ENCODE measurements around the gene GNG7.
A peak's percentile ranks its signal among the peaks of the same experiment; 100 is the strongest.
"Not testable (repeated sequence)": the region's sequence is repeated elsewhere in the genome, so short reads cannot be mapped to it uniquely, and the experiment has no call there.

GNG7 gene

DNA sequence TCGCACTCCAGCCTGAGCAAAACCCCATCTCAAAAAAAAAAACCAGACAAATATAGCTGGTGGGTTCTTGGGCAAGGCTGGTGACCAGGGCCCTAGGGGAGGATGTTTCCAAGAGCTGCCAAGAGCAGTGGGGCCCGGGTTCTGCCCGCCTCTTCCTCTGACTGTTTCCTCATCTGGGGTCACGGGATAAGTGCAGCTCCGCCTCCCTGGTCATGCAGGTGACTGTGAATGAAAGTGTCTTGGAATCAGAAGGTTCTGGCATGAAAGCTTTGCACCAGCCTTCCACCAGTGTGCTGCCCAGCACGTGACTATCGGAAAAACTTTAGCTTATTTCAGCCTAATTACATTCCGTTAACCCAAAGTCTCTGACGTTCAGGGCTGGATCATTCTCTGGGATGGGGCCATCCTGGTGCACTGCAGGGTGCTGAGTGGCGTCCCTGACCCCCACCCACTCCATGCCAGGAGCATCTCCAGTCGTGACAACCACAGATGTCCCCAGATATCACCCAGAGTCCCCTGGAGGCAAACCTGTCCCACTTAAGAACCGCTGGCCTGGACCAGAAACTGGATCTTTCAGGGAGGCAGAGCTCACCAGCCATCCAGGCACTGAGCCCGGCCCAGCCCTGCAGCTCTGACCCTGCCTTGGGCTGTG lies 85.6 kb downstream of the GNG7 start:
- no peak for DNase-seq

DNA sequence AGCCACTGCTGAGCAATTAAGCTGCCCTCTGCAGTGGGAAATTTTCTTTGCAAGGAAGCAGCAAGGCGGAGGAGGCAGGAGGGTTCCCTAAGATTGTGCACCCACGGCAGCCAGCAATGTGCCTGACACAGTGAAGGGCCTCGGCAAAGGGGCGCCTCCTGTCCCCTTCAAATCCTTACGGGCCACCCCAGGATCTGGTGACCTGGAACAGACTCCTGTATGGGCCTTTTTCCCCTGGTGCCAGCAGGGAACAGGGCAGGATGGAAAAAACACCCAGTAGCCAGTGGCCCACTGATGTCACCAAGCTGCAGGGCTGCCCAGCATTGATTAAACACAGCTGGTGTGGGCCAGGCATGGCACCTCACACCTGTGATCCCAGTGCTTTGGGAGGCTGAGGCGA lies 86.7 kb downstream of the GNG7 start:
- DNase-seq = no peak

DNA sequence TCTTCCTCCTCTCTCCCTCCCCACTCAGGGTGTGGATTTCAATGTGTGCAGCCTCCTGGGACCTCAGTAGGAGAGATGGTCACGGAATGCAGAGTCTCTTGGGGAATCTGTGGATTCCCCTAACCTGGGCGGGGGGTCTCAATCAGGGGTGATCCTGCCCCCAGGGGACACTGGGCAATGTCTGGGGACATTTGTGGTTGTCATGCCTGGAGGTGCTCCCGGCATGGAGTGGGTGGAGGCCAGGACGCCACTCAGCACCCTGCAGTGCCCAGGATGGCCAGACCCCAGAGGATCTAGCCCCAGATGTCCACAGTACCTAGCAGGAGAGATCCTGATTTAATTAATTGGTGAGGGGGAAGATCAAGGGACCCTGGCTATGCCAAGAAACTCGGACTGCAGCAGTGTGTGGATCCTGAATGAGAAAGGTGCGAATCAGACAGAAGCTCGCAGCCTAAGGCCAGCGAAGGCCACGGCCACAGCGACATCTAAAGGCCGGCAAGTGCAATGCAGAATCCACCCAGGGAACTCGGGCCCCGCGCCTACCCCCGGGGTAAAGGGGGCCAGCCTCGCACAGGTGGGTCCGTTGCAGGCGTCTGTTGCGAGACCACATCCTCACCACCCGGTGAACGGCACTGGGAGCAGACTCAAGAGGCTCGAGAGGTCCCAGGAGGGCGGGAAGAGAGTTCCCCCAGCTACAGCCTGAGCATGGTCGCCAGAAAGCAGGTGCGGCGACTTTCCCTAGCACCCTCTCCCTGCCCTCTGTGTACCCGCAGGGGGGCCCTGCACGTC lies 88.8 kb downstream of the GNG7 start:
- DNase-seq = peak; percentile 50

DNA sequence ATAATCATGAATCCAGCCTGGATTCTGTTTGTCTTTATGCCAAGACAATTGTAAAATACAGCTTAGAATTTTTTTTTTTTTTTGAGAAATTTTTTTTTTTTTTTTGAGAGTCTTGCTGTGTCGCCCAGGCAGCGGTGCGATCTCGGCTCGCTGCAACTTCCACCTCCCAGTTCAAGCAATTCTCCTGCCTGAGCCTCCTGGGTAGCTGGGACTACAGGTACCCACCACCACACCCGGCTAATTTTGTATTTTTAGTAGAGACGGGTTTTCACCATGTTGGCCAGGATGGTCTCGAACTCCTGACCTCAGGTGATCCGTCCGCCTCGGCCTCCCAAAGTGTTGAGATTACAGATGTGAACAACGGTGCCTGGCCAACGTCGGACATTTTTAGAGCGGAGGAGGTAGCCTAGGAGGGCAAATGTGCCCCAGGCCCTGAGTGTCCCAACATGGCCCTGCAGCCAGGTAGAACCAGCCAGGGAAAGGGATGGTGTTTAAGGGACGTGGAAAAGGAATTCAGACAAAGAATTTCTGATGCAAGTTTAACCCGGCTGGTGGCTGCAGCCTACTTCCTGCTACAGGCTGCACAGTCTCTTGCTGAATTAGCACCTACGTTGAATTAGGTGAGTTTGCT lies 89.8 kb downstream of the GNG7 start:
- no peak for DNase-seq

DNA sequence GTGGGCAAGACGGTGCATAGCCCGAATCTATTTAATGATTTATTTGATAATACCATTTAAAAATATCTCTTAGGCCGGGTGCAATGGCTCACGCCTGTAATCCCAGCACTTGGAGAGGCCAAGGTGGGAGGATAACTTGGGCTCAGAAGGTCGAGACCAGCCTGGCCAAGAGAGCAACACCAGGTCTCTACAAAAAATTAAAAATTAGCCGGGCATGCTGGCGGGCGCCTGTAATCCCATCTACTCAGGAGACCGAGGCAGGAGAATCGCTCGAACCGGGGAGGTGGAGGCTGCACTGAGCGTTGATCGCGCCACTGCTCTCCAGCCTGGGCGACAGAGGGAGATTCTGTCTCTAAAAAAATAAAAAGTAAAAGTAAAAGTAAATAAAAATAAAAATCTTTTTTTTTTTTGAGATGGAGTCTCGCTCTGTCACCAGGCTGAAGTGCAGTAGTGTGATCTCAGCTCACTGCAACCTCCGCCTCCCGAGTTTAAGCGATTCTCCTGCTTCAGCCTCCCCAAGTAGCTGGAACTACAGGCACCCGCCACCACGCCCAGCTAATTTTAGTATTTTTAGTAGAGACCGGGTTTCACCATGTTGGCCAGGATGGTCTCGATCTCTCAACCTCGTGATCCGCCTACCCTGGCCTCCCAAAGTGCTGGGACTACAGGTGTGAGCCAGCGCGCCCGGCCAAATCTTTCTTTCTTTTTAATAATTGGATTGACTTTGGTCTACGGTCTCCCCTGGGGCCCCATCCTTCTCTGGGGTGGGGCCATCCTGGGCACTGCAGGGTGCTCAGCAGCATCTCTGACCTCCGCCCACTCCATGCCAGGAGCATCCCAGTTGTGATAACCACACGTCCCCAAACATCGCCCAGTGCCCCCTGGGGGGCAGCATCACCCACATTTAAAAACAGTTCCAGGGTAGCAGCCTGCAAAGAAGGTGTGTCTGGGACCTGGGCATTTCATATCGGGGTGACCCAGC lies 90.7 kb downstream of the GNG7 start:
- no peak for DNase-seq

DNA sequence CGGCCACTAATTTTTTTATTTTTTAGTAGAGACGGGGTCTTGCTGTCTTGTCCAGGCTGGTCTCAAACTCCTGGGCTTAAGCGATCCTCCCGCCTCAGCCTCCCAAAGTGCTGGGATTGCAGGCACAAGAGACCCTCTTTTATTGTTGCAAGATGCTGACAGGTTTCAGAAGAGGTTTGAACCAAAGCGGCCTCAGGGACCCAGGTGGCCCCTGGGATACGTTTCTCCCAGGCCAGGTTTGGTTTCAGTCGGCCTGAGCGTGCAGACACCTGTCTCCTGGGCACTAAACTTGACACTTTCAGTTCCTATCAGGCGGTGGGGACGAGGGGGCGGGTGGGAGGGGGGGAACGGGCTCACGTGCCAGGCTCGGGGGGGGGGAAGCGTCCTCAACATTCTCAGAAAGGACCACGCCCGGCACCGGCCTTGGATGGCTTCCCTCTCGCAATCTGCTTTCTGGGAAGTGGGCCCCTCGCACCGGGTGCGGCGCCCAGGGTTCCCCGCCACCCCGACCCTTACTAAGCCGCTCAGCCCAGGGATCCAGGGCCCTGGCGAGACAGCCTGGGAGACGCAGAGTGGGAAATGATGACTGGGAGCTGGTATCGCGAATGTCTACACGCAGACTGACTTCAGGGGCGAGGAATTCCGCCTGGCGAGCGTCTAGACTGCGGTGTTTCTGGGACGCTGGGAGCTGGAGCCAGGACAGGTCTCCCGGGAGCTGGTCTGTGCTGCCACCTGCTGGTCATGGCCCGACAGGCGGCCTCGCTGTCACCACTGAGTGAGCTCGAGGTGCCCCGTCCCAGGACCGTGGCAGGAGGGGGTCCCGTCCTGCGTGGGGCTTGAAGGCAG lies 91.6 kb downstream of the GNG7 start:
- DNase-seq = peak; percentile 79

DNA sequence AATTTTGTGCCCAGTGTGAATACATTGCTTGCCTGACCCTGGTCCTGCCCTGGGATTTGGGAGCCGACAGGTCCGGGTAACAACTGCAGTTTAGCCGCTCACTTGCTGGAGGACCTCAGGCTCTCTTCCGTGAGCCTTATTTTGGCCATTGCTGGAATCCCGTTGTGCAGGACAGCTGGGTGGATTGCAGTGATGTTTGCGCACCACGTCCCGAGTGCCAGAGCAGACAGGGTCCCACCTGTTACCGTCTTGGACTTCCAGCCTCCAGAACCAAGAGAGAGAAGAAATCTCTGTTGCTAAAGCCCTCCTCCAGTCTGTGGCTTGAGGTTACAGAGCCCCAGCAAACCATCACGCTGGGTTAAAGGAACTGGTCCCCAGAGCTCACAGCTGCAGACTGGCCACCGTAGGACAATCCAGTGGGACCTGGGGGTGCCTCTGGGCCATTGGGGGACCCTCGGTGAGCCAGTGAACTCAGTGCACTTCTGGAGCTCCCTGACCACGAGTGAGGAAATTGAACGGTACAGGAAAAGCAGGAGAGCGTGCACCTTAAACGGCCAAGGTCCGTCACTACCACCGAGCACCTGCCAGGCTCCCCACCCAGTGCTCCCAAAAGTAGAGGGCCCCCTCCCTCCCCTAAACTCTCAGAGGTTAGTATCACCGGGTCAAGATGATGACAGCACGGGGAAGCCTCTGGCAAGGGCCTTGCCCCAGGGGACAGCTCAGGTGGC lies 92.9 kb downstream of the GNG7 start:
- no peak for DNase-seq

DNA sequence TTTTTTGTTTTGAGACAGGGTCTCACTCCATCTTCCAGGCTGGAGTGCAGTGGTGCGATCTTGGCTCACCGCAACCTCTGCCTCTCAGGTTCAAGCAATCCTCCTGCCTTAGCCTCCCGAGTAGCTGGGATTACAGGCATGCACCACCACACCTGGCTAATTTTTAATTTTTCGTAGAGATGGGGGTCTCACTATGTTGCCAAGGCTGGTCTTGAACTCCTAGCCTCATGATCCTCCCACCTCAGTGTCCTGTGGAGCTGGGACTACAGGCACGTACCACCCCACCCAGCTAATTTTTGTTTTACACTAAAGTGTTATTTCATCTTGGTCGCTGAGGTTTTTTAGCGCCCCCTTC lies 93.5 kb downstream of the GNG7 start:
- DNase-seq = not testable (repeated sequence)

DNA sequence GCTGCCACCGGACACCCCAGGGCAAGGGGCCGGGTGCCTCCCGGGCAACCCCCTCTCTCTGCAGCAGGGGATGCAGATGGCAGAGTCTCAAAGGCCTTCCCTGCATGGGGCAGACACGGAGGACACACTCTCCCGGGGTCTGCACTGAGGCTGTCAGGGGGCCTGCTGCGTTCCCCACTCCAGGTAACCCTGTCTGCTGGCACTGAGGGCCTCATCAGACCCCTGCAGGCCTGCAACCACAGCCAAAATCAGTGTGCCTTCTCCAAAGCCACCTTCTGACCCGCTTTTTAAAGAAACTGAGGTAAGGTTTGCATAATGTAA lies 93.9 kb downstream of the GNG7 start:
- no peak for DNase-seq

DNA sequence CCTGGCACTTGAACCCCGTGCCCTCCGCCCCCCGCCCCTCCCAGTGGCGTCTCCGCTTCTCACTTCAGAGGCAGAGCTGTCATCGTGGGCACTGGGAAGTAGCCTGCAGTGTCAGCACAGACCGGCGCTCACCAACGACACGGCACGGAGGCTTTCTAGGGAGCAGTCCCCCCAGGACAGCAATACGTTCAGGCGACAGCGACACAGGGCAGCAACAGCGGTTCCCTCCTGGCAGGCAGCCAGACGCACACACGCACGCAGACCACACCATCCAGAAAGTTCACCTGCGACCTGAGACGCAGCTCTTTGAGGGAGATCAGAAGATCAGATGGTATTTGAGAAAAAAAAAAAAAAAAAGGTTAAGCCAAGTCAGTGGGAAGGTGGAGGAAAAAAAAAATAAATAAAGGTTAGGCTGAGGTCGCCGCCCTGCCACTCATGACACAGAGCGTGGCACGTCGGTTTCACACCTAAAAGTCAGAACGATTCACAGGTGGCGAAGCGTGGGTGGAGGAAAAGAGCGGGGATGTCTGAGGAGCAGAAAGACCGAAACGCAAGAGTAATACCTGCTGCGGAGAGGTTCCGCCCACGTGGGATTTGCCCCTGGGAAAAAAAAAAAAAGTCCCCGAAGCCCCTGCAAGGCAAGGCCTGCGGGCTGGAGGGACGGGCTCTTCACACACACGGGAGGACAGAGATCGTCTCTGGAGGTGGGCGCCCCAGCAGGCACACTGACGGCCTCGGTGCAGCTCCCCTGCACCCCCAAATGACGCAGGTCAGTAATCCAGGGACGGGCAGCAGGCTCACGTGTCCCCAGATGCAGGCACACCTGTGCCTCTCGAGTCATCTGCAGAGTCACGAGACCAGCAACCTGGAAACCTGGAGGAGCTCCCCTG lies 94.5 kb downstream of the GNG7 start:
- DNase-seq = peak; percentile 78

DNA sequence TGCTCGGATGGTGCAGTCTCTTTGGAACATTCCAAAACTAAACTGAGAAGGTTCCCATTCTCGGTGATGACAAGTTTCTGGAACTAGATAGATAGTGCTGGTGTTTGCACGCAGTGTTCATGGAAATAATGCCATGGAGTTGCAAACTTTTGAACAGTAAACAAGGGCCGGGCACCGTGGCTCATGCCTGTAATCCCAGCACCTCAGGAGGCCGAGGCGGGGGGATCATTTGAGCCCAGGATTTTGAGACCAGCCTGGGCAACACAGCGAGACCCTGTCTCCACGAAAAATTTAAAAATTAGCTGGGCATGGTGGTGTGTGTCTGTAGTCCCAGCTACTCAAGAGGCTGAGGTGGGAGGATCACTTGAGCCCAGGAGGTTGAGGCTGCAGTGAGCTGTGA lies 95.7 kb downstream of the GNG7 start:
- DNase-seq = not testable (repeated sequence)

DNA sequence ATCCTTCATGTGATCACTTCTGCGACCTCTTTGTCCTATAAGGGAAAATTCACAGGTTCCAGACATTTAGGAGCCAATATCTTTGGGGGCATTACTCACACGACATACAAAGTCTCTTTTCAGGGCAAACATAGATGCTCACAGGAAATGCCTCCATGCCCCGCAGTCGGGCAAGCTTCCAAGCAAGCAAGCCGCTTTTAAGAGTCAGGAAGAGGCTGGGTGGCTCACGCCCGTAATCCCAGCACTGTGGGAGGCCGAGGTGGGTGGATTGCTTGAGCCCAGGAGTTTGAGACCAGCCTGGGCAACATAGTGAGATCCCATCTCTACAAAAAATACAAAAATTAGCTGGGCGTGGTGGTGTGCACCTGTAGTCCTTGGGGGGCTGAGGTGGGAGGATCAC lies 96.6 kb downstream of the GNG7 start:
- DNase-seq = not testable (repeated sequence)

DNA sequence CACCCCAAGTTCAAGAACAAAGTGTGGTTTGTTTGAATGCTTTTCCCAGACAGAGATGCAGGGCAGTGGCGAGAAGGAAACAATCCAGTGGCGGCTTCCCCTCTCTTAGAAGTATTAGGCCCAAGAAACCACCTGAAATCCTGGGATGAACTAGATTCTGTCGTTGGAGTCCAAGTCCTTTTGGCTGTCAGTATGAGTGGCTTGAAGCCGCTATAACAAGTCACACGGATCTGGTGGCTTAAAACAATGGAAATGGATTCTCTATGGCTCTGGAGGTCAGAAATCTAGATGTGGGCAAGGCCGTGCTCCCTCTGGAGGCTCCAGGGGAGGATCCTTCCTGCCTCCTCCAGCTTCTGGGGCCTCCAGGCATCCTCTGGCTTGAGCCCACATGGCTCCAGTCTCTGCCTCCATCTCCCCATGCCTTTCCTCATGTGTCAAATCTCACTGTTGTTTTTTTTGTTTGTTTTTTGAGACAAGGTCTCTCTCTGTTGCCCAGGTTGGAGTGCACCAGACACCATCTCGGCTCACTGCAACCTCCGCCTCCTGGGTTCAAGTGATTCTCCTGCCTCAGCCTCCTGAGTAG lies 97.7 kb downstream of the GNG7 start:
- DNase-seq = no peak

DNA sequence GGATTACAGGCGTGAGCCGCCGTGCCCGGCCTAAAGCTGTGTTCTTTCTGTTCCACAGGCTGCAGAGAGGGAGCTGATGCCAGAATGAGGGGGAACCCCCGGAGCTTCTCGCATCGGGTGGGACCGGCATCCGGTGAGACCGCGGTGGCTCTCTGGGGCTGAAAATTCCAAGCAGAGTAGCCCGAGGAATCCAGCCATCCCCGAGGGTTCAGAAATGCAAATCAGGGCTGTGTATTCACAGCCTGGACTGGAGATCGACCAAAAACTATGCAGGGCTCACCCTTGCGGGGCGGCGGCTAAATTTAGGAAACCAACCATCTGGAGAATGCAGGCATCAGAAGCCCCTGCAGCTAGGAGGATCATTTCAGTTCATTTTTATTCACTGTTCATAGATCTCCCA lies 99.2 kb downstream of the GNG7 start:
- no peak for DNase-seq

DNA sequence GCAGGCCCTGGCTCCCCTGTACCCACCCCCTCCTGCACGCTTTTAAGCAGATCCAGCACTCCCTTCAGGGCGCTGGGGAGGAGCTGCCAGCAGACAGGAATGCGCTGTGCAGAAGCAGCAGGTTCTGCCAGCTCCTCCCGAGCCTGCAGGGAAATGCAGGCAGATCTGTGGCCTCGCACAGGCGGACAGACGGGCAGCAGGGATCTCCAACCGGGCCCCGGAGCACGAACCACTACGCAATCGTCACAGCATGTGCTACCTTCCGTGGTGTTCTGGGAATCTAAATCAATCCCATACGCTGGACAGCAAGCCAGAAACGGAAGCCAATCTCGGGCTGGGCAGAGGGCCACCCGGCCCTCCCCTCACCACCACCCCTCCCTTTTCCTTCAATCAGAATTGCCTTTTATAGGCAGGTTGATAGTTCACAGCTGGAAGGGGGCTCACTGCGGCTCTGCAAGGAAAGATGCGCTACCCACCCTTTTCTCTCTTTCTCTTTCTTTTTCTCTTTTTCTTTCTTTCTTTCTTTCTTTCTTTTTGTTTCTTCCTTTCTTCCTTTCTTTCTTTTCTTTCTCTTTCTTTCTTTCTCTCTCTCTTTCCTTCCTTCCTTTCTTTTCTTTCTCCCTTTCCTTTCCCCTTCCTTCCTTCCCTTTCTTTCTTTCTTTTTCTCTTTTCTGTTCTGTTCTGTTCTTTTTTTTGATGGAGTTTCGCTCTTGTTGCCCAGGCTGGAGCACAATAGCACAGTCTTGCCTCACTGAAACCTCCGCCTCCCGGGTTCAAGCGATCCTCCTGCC lies 99.9 kb downstream of the GNG7 start:
- no peak for DNase-seq

DNA sequence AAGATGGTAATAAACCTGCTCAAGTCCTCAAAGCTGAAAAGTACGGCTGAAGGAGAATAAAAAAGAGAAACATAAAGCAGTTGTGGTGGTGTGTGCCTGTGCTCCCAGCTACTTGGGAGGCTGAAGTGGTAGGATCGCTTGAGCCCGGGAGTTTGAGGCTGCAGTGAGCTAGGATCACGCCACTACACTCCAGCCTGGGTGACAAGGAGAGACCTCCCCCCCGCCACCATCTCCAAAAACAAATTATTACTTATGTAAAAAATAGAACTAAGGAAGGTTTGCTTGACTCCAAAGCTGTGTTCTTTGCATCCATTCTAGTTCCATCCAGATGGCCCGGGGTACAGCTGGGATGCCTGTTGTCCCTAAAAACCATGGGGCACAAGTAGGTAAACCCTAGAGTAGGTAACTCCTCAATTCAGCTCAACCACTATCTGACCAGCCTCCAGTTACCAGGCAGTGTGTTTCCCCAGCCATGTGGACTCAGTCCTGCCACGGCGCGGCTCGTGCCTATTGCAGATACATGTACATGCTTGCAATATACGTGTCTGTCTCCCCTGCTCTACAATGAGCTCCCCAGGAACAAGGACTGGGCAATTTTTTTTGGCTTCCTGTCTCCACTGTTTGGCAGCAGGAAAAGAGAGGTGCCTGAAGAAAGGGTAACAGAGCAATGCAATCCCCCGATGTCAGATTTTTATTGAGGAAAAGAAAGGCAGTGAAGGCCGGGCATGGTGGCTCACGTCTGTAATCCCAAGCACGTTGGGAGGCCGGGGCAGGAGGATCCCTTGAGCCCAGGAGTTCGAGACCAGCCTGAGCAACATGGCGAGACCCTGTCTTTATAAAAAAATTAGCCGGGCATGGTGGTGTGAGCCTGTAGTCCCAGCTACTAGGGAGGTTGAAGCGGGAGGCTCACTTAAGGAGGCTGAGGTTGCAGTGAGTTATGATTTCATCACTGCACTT lies 101.3 kb downstream of the GNG7 start:
- no peak for DNase-seq

DNA sequence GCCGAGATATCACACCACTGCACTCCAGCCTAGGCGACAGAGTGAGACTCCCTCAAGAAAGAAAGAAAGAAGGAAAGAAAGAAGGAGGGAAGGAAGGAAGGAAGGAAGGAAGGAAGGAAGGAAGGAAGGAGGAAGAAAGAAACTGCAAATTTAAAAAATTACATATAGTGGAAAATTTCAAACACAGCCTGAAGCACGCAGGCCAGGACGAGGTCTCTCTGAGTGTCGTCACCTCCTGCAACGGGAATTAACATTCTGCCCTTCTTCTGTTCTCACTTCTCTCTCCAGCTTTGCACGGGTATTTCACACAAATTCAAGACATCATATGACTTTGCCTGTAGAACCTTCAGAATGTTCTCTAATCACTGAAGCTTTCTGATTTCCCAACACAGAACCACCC lies 108.2 kb downstream of the GNG7 start:
- no peak for DNase-seq

DNA sequence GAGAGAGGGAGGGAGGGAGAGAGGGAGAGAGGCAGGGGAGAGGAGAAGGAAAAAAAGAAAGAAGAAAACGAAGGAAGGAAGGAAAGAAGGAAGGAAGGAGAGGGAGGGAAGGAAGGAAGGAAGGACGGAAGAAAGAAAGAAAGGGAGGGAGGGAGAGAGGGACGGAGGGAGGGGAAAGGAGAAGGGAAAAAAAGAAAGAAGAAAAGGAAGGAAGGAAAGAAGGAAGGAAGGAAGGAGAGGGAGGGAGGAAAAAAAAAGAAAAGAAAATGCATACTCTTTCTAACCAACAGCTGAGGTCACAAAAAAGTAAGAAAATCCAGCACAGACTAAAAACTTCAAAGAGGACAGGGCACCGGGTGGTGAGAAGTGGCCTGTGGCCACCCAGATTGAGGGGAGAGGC lies 109.7 kb downstream of the GNG7 start:
- no peak for DNase-seq

All from CD4-positive, alpha-beta T cell treated with Interleukin-4 for 4 hours (primary cell).